H9 (cell line): ENCODE measurements around the gene DYNC1I2. TPM values are rescaled to one million over a fixed set of nuclear protein-coding genes. Genes with fewer than 3 reads are reported as not detected.

Experiments
- DNase-seq: peaks from one replicate; pipeline ENCODE4 v3.0.0-alpha.2; 2017
- H2AFZ ChIP-seq: one replicate; pipeline ENCODE4 v1.6.1; 2013; ENCODE audit warnings: mild to moderate bottlenecking, low read length, control low read depth, moderate library complexity
- H2AK5ac ChIP-seq: 2 replicates; pipeline ENCODE4 v1.6.1; 2013; ENCODE audit warnings: low read length, control low read depth, mixed read lengths; ENCODE audit not compliant: insufficient read length
- H2BK120ac ChIP-seq: one replicate; pipeline ENCODE4 v1.6.1; 2013; ENCODE audit warnings: low read depth, mild to moderate bottlenecking, low read length, control low read depth, inconsistent platforms; ENCODE audit not compliant: poor library complexity, severe bottlenecking
- H2BK12ac ChIP-seq: 2 replicates; pipeline ENCODE4 v1.6.1; 2013; ENCODE audit warnings: low read length, control low read depth, mixed read lengths, low read depth; ENCODE audit not compliant: insufficient read length
- H2BK15ac ChIP-seq: 2 replicates; pipeline ENCODE4 v1.6.1; 2013; ENCODE audit warnings: low read depth, low read length, control low read depth
- H2BK20ac ChIP-seq: one replicate; pipeline ENCODE4 v1.6.1; 2013; ENCODE audit warnings: low read depth, mild to moderate bottlenecking, low read length, control low read depth, inconsistent platforms; ENCODE audit not compliant: poor library complexity, severe bottlenecking
- H2BK5ac ChIP-seq: 2 replicates; pipeline ENCODE4 v1.6.1; 2013; ENCODE audit warnings: low read length, control low read depth, mixed read lengths; ENCODE audit not compliant: insufficient read length
- H3K14ac ChIP-seq: 2 replicates; pipeline ENCODE4 v1.6.1; 2013; ENCODE audit warnings: low read length, control low read depth; ENCODE audit not compliant: insufficient read depth
- H3K18ac ChIP-seq: 2 replicates; pipeline ENCODE4 v1.6.1; 2013; ENCODE audit warnings: low read depth, mild to moderate bottlenecking, mixed read lengths, low read length, control low read depth; ENCODE audit not compliant: insufficient read length
- H3K23ac ChIP-seq: 2 replicates; pipeline ENCODE4 v1.6.1; 2013; ENCODE audit warnings: low read length, control low read depth, mixed read lengths, low read depth; ENCODE audit not compliant: insufficient read length
- H3K23me2 ChIP-seq: 2 replicates; pipeline ENCODE4 v1.6.1; 2013; ENCODE audit warnings: low read depth, mild to moderate bottlenecking, mixed read lengths, low read length, control low read depth; ENCODE audit not compliant: insufficient read length, poor library complexity, severe bottlenecking
- H3K27ac ChIP-seq: 2 replicates; pipeline ENCODE4 v1.5.1; 2013; ENCODE audit warnings: low read length, control low read depth, mixed read lengths, low read depth; ENCODE audit not compliant: insufficient read length
- H3K27me3 ChIP-seq: 2 replicates; pipeline ENCODE4 v1.6.1; 2013; ENCODE audit warnings: low read length, control low read depth, inconsistent platforms; ENCODE audit not compliant: insufficient read depth
- H3K4ac ChIP-seq: 2 replicates; pipeline ENCODE4 v1.6.1; 2013; ENCODE audit warnings: low read depth, mild to moderate bottlenecking, control low read depth, inconsistent platforms, low read length, moderate library complexity
- H3K4me1 ChIP-seq: 2 replicates; pipeline ENCODE4 v1.6.1; 2013; ENCODE audit warnings: low read length, control low read depth, inconsistent platforms; ENCODE audit not compliant: insufficient read depth
- H3K4me2 ChIP-seq: 2 replicates; pipeline ENCODE4 v1.6.1; 2013; ENCODE audit warnings: low read length, control low read depth, mixed read lengths; ENCODE audit not compliant: insufficient read length, insufficient read depth
- H3K56ac ChIP-seq: 2 replicates; pipeline ENCODE4 v1.6.1; 2013; ENCODE audit warnings: low read depth, mild to moderate bottlenecking, mixed read lengths, low read length, control low read depth; ENCODE audit not compliant: insufficient read length
- H3K79me1 ChIP-seq: 2 replicates; pipeline ENCODE4 v1.6.1; 2013; ENCODE audit warnings: low read depth, mild to moderate bottlenecking, moderate library complexity, low read length, control low read depth, inconsistent platforms; ENCODE audit not compliant: insufficient read depth, poor library complexity, severe bottlenecking
- H3K79me2 ChIP-seq: 2 replicates; pipeline ENCODE4 v1.6.1; 2013; ENCODE audit warnings: low read length, control low read depth, inconsistent platforms; ENCODE audit not compliant: insufficient read depth
- H3K9ac ChIP-seq: 2 replicates; pipeline ENCODE4 v1.6.1; 2013; ENCODE audit warnings: low read length, control low read depth, mixed read lengths; ENCODE audit not compliant: insufficient read length; ENCODE audit errors: extremely low read depth
- H3K9me3 ChIP-seq: one replicate; pipeline ENCODE4 v1.6.1; 2013; ENCODE audit warnings: low read depth, low read length, inconsistent platforms; ENCODE audit not compliant: control insufficient read depth
- H3T11ph ChIP-seq: one replicate; pipeline ENCODE4 v1.6.1; 2013; ENCODE audit warnings: mild to moderate bottlenecking, low read length, control low read depth, inconsistent platforms
- H4K20me1 ChIP-seq: one replicate; pipeline ENCODE4 v1.6.1; 2013; ENCODE audit not compliant: control insufficient read depth, insufficient read length, insufficient read depth
- H4K5ac ChIP-seq: 2 replicates; pipeline ENCODE4 v1.6.1; 2013; ENCODE audit warnings: low read depth, mild to moderate bottlenecking, mixed read lengths, low read length, control low read depth; ENCODE audit not compliant: insufficient read length
- H4K8ac ChIP-seq: replicated peaks from 2 replicates; pipeline ENCODE4 v1.6.1; 2013; ENCODE audit warnings: low read length, control low read depth, mixed read lengths, low read depth; ENCODE audit not compliant: insufficient read length
- H4K91ac ChIP-seq: 2 replicates; pipeline ENCODE4 v1.6.1; 2013; ENCODE audit warnings: low read depth, mild to moderate bottlenecking, moderate library complexity, mixed read lengths, low read length, control low read depth; ENCODE audit not compliant: insufficient read length
- H3K27ac Mint-ChIP-seq, 3 experiments: 2 replicates in 2 of 3; 3 replicates in 1 of 3; pipeline ENCODE4 v1.8.0; 2020 to 2021; ENCODE audit warnings: mixed read lengths in 3 of 3, mild to moderate bottlenecking in 1 of 3, moderate library complexity in 1 of 3
- H3K27me3 Mint-ChIP-seq: 2 replicates; pipeline ENCODE4 v1.8.0; 2021; ENCODE audit warnings: low read depth, mild to moderate bottlenecking, moderate library complexity, mixed read lengths
- H3K36me3 Mint-ChIP-seq, 3 experiments: 2 replicates in 2 of 3; 3 replicates in 1 of 3; pipeline ENCODE4 v1.8.0; 2020 to 2021; ENCODE audit warnings: low read depth in 3 of 3, mixed read lengths in 3 of 3; ENCODE audit not compliant: insufficient read depth in 1 of 3
- H3K4me1 Mint-ChIP-seq, 2 experiments: 2 replicates each; pipeline ENCODE4 v1.8.0; 2020; ENCODE audit warnings: mixed read lengths in 2 of 2
- H3K4me3 Mint-ChIP-seq, 2 experiments: 2 replicates in 1 of 2; 3 replicates in 1 of 2; pipeline ENCODE4 v1.8.0; 2020 to 2021; ENCODE audit warnings: mild to moderate bottlenecking in 2 of 2, mixed read lengths in 2 of 2, moderate library complexity in 1 of 2
- H3K9me3 Mint-ChIP-seq, 2 experiments: 2 replicates in 1 of 2; 3 replicates in 1 of 2; pipeline ENCODE4 v1.8.0; 2020; ENCODE audit warnings: mild to moderate bottlenecking in 2 of 2, mixed read lengths in 2 of 2, moderate library complexity in 1 of 2
- WGBS: extraction: QIAGEN DNeasy Blood & Tissue Kit; methylation state at CpG from one replicate; pipeline ENCODE4 v1.1.7; 2013; ENCODE audit warnings: missing lambda C conversion rate, low lambda C conversion rate, mixed read lengths; ENCODE audit not compliant: insufficient read length; ENCODE audit errors: extremely low coverage; 5-methylcytosine and 5-hydroxymethylcytosine counted together
- total RNA-seq: library from RNA; stranded (reverse); gene quantifications from 2 replicates; pipeline ENCODE4 v1.2.1, GENCODE V29; 2021
- TF ChIP-seq, protein P1 (sequence below): fragments of 200-600 bp; sonication (generic); conservative IDR thresholded peaks from 3 replicates; pipeline ENCODE4 v1.8.0; 2021; ENCODE audit warnings: antibody characterized with exemption, mild to moderate bottlenecking

The DYNC1I2 gene
- total RNA-seq, 1 experiment from 2014 or later: 73.4 TPM

DNA sequence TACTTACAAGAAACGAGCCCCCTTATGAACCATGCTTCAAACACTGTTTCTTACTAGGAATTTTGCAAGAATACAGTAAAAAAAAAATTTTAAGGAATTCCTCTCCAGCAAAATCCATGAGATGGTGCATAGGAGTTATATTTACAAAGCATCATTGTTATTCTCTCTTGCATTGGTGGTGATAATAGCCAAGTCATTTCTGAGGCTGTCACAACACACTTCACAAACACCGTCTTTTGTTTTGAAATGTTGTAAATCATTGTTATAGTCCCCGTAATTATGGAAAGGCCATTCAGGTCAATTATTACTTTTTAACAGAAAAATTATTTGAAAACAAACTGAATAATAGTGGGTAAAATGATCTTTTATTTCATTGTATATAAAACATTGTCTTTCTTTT is 60.1 kb downstream of the DYNC1I2 start:
- H3K4me3 Mint-ChIP-seq: no peak overlapping the region
- H2BK5ac ChIP-seq: no peak overlapping the region
- no peak for DNase-seq
- no peak overlapping the region for H3K56ac ChIP-seq
- no peak overlapping the region for H3K27ac ChIP-seq
- H3K14ac ChIP-seq: no peak overlapping the region
- H3K27me3 Mint-ChIP-seq: no peaks in the 10 kb centered on the region
- no peak overlapping the region for H2AK5ac ChIP-seq
- no peak overlapping the region for H2BK15ac ChIP-seq
- H3K9me3 Mint-ChIP-seq: no peaks in the 10 kb centered on the region
- H3K36me3 Mint-ChIP-seq: peaks cover 0 to 31% (median 23%) of the 10 kb centered on the region in 3 experiments; a peak in 5 of 7 replicates
- H4K20me1 ChIP-seq: no peaks in the 10 kb centered on the region
- no peak overlapping the region for H2BK20ac ChIP-seq
- H3K79me2 ChIP-seq: no peaks in the 10 kb centered on the region
- no CpG with 5 or more reads among the region's 3 CpGs for WGBS
- no peak overlapping the region for H3K27ac Mint-ChIP-seq
- no peak overlapping the region for H4K8ac ChIP-seq
- H2BK120ac ChIP-seq: no peak overlapping the region
- H4K91ac ChIP-seq: no peak overlapping the region
- H3K18ac ChIP-seq: no peak overlapping the region
- no peaks in the 10 kb centered on the region for H3K9me3 ChIP-seq
- TF ChIP-seq, protein P1, sequence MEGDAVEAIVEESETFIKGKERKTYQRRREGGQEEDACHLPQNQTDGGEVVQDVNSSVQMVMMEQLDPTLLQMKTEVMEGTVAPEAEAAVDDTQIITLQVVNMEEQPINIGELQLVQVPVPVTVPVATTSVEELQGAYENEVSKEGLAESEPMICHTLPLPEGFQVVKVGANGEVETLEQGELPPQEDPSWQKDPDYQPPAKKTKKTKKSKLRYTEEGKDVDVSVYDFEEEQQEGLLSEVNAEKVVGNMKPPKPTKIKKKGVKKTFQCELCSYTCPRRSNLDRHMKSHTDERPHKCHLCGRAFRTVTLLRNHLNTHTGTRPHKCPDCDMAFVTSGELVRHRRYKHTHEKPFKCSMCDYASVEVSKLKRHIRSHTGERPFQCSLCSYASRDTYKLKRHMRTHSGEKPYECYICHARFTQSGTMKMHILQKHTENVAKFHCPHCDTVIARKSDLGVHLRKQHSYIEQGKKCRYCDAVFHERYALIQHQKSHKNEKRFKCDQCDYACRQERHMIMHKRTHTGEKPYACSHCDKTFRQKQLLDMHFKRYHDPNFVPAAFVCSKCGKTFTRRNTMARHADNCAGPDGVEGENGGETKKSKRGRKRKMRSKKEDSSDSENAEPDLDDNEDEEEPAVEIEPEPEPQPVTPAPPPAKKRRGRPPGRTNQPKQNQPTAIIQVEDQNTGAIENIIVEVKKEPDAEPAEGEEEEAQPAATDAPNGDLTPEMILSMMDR: no peak
- H4K5ac ChIP-seq: no peak overlapping the region
- H3K4me1 ChIP-seq: no peaks in the 10 kb centered on the region
- H3K79me1 ChIP-seq: no peaks in the 10 kb centered on the region
- H2AFZ ChIP-seq: no peak overlapping the region
- no peak overlapping the region for H3K23ac ChIP-seq
- no peaks in the 10 kb centered on the region for H3K27me3 ChIP-seq
- H3T11ph ChIP-seq: no peak overlapping the region
- no peaks in the 10 kb centered on the region for H3K4me1 Mint-ChIP-seq
- H3K4ac ChIP-seq: no peak overlapping the region
- no peak overlapping the region for H3K9ac ChIP-seq
- H3K4me2 ChIP-seq: no peak overlapping the region
- H2BK12ac ChIP-seq: no peak overlapping the region
- H3K23me2 ChIP-seq: no peaks in the 10 kb centered on the region
